IgD-negative memory B cell (primary cell): ENCODE data around the gene PPOX. TPM values are rescaled to one million over a fixed set of nuclear protein-coding genes. Genes with fewer than 3 reads are reported as not detected.

Source experiments
- H3K27ac Mint-ChIP-seq, 3 donors: one replicate each; pipeline ENCODE4 v1.8.0; 2020 to 2022; ENCODE audit warnings: mild to moderate bottlenecking in 3 of 3, mixed read lengths in 3 of 3, moderate library complexity in 1 of 3
- H3K27me3 Mint-ChIP-seq: one replicate; pipeline ENCODE4 v1.8.0; 2021; ENCODE audit warnings: mixed read lengths
- H3K36me3 Mint-ChIP-seq: one replicate; pipeline ENCODE4 v1.8.0; 2020; ENCODE audit warnings: mild to moderate bottlenecking, mixed read lengths
- H3K4me1 Mint-ChIP-seq, 3 donors: one replicate each; pipeline ENCODE4 v1.8.0; 2020 to 2022; ENCODE audit warnings: mixed read lengths in 3 of 3, mild to moderate bottlenecking in 1 of 3
- H3K4me3 Mint-ChIP-seq, 4 donors: one replicate each; pipeline ENCODE4 v1.8.0; 2020 to 2022; ENCODE audit warnings: mild to moderate bottlenecking in 4 of 4, mixed read lengths in 4 of 4, moderate library complexity in 3 of 4
- H3K9me3 Mint-ChIP-seq, 3 donors: one replicate each; pipeline ENCODE4 v1.8.0; 2020 to 2021; ENCODE audit warnings: mixed read lengths in 3 of 3, mild to moderate bottlenecking in 1 of 3
- polyA plus RNA-seq: library from polyadenylated mRNA; unstranded; fragments of 300-500 nt; fragmentation: Illumina TruSeq; gene quantifications from one replicate; pipeline ENCODE4 v1.2.3, GENCODE V29; 2021

Gene PPOX
- polyA plus RNA-seq, 1 donor from 2014 or later: 13.4 TPM

GRCh38 chr1:161162052-161162451 is 4.2 kb upstream of the PPOX start:
- Mint-ChIP-seq H3K27ac (peak overlapping the region in 1 of 3 donors; percentile 97), H3K9me3 (no peaks in the 10 kb centered on the region), H3K27me3 (no peaks in the 10 kb centered on the region)

GRCh38 chr1:161162806-161163205 is 3.4 kb upstream of the PPOX start:
- Mint-ChIP-seq H3K4me1 (peaks cover 32 to 41% (median 38%) of the 10 kb centered on the region in 3 donors), H3K27ac (peak overlapping the region in 1 of 3 donors; percentile 97), H3K4me3 (peak overlapping the region in 1 of 4 donors; percentile 93), H3K36me3 (peaks cover 3% of the 10 kb centered on the region), H3K27me3 (no peaks in the 10 kb centered on the region), H3K9me3 (no peaks in the 10 kb centered on the region)

More at GRCh38 chr1:161162052-161162451, 4.2 kb upstream of the PPOX start:
- H3K4me3 Mint-ChIP-seq: peak overlapping the region in 3 of 4 donors; percentile 59 to 93 (median 65)
- peaks cover 34 to 40% (median 40%) of the 10 kb centered on the region in 3 donors for H3K4me1 Mint-ChIP-seq
- peaks cover 3% of the 10 kb centered on the region for H3K36me3 Mint-ChIP-seq

GRCh38 chr1:161163793-161164192 is 2.4 kb upstream of the PPOX start:
- peaks cover 3% of the 10 kb centered on the region for H3K36me3 Mint-ChIP-seq
- H3K27me3 Mint-ChIP-seq: no peaks in the 10 kb centered on the region

GRCh38 chr1:161164901-161165610 is 1.2 kb upstream of the PPOX start:
- Mint-ChIP-seq H3K36me3 (peaks cover 3% of the 10 kb centered on the region), H3K4me1 (peaks cover 13 to 36% (median 34%) of the 10 kb centered on the region in 3 donors), H3K27ac (peak overlapping the region; percentile 95 to 98 (median 97)), H3K9me3 (no peaks in the 10 kb centered on the region), H3K27me3 (no peaks in the 10 kb centered on the region), H3K4me3 (peak overlapping the region; percentile 21 to 93 (median 88))

More at GRCh38 chr1:161163793-161164192, 2.4 kb upstream of the PPOX start:
- Mint-ChIP-seq H3K27ac (peak overlapping the region; percentile 55 to 97 (median 81)), H3K4me3 (peak overlapping the region in 3 of 4 donors; percentile 21 to 93 (median 70)), H3K4me1 (peaks cover 22 to 41% (median 38%) of the 10 kb centered on the region in 3 donors), H3K9me3 (no peaks in the 10 kb centered on the region)

- Mint-ChIP-seq H3K36me3 (peaks cover 3% of the 10 kb centered on the region), H3K9me3 (no peaks in the 10 kb centered on the region), H3K27me3 (no peaks in the 10 kb centered on the region), H3K4me1 (peaks cover 10 to 23% (median 18%) of the 10 kb centered on the region in 3 donors), H3K4me3 (peak overlapping the region; percentile 86 to 93 (median 92)), H3K27ac (peak overlapping the region; percentile 95 to 98 (median 97))
Measured at GRCh38 chr1:161166669-161167548, 683 bp downstream of the PPOX start.

- peaks cover 10 to 20% (median 18%) of the 10 kb centered on the region in 3 donors for H3K4me1 Mint-ChIP-seq
- no peaks in the 10 kb centered on the region for H3K27me3 Mint-ChIP-seq
- H3K9me3 Mint-ChIP-seq: no peaks in the 10 kb centered on the region
- H3K36me3 Mint-ChIP-seq: peaks cover 2% of the 10 kb centered on the region
- H3K27ac Mint-ChIP-seq: peak overlapping the region in 1 of 3 donors; percentile 80
- H3K4me3 Mint-ChIP-seq: peak overlapping the region in 2 of 4 donors; percentile 78 to 93
Measured at GRCh38 chr1:161168906-161169305, 2.7 kb downstream of the PPOX start.

GRCh38 chr1:161171191-161171590 is 5.0 kb downstream of the PPOX start:
- H3K27me3 Mint-ChIP-seq: no peaks in the 10 kb centered on the region
- peaks cover 2% of the 10 kb centered on the region for H3K36me3 Mint-ChIP-seq
- H3K4me1 Mint-ChIP-seq: peaks cover 3 to 27% (median 25%) of the 10 kb centered on the region in 3 donors
- H3K4me3 Mint-ChIP-seq: peak overlapping the region in 1 of 4 donors; percentile 57
- H3K9me3 Mint-ChIP-seq: no peaks in the 10 kb centered on the region
- H3K27ac Mint-ChIP-seq: peak overlapping the region in 1 of 3 donors; percentile 86

GRCh38 chr1:161171696-161172095 is 5.5 kb downstream of the PPOX start:
- peaks cover 2% of the 10 kb centered on the region for H3K36me3 Mint-ChIP-seq
- H3K27ac Mint-ChIP-seq: peak overlapping the region in 1 of 3 donors; percentile 86
- H3K27me3 Mint-ChIP-seq: no peaks in the 10 kb centered on the region
- H3K4me1 Mint-ChIP-seq: peaks cover 4 to 30% (median 30%) of the 10 kb centered on the region in 3 donors
- no peak overlapping the region for H3K4me3 Mint-ChIP-seq
- no peaks in the 10 kb centered on the region for H3K9me3 Mint-ChIP-seq

GRCh38 chr1:161172349-161172748 is 6.1 kb downstream of the PPOX start:
- Mint-ChIP-seq H3K4me1 (peaks cover 9 to 29% (median 25%) of the 10 kb centered on the region in 3 donors), H3K9me3 (no peaks in the 10 kb centered on the region), H3K4me3 (peak overlapping the region in 1 of 4 donors; percentile 59), H3K27ac (peak overlapping the region in 1 of 3 donors; percentile 12), H3K27me3 (no peaks in the 10 kb centered on the region), H3K36me3 (peaks cover 2% of the 10 kb centered on the region)

GRCh38 chr1:161172776-161173376 is 6.7 kb downstream of the PPOX start:
- Mint-ChIP-seq H3K36me3 (peaks cover 2% of the 10 kb centered on the region), H3K4me3 (peak overlapping the region in 2 of 4 donors; percentile 59 to 76), H3K27me3 (no peaks in the 10 kb centered on the region), H3K4me1 (peaks cover 14 to 31% (median 27%) of the 10 kb centered on the region in 3 donors), H3K9me3 (no peaks in the 10 kb centered on the region), H3K27ac (no peak overlapping the region)

- no peaks in the 10 kb centered on the region for H3K27me3 Mint-ChIP-seq
- peaks cover 20 to 35% (median 31%) of the 10 kb centered on the region in 3 donors for H3K4me1 Mint-ChIP-seq
- peak overlapping the region in 1 of 3 donors; percentile 39 for H3K27ac Mint-ChIP-seq
- peak overlapping the region in 2 of 4 donors; percentile 59 to 87 for H3K4me3 Mint-ChIP-seq
- peaks cover 2% of the 10 kb centered on the region for H3K36me3 Mint-ChIP-seq
- H3K9me3 Mint-ChIP-seq: no peaks in the 10 kb centered on the region
Measured at GRCh38 chr1:161173711-161174110, 7.5 kb downstream of the PPOX start.

GRCh38 chr1:161174911-161175310 is 8.7 kb downstream of the PPOX start:
- no peaks in the 10 kb centered on the region for H3K9me3 Mint-ChIP-seq
- H3K36me3 Mint-ChIP-seq: peaks cover 2% of the 10 kb centered on the region

GRCh38 chr1:161175771-161176453 is 9.7 kb downstream of the PPOX start:
- Mint-ChIP-seq H3K9me3 (no peaks in the 10 kb centered on the region), H3K4me3 (peak overlapping the region; percentile 92 to 100 (median 98)), H3K27me3 (no peaks in the 10 kb centered on the region), H3K4me1 (peaks cover 26 to 42% (median 39%) of the 10 kb centered on the region in 3 donors), H3K36me3 (peaks cover 2% of the 10 kb centered on the region), H3K27ac (peak overlapping the region; percentile 23 to 100 (median 85))

More at GRCh38 chr1:161174911-161175310, 8.7 kb downstream of the PPOX start:
- Mint-ChIP-seq H3K27me3 (no peaks in the 10 kb centered on the region), H3K4me1 (peaks cover 20 to 35% (median 31%) of the 10 kb centered on the region in 3 donors), H3K4me3 (peak overlapping the region in 2 of 4 donors; percentile 92 to 97), H3K27ac (peak overlapping the region in 1 of 3 donors; percentile 71)
